ENCODE results near the gene CTDSPL2.
"Not testable (repeated sequence)": the region's sequence is repeated elsewhere in the genome, so short reads cannot be mapped to it uniquely, and the experiment has no call there.

CTDSPL2 gene

DNA sequence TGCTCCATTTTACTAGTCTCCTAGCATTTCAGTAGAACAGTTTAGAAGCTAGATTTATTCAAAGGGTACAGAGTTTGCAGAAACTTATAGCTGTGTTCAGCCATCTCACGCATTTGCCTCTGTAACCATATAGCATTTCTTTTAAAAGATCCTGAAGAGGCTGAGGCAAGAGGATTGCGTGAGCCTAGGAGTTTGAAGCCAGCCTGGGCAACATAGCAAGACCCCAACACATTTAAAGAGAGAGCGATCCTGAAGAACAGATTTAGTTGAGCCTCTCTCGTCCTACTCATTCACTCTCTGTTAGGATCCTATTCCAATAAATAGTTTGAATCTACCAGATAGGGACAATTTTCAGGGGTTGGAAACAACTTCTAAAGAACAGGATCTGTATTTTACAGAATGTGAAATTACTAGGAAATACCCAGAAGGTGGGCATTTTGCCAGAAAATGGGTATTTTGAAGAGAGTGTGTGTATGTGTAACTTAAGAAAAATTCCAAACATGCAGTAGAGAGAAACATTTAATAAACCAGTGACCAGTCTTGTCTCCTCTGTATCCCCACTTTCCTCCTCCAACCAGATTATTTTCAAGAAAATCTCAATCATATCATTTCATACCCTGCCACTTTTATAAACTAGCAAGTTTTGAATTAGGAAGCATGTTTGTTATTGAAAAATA, 114.0 kb downstream of the CTDSPL2 start:
- DNase-seq (ENCODE audit: low spot score), result peak; percentile 62

- no peak for DNase-seq (ENCODE audit: low spot score)
These were observed 115.2 kb downstream of the CTDSPL2 start for GRCh38 chr15:44542596-44542995.

GRCh38 chr15:44544745-44545144, 117.3 kb downstream of the CTDSPL2 start:
- not testable (repeated sequence) for DNase-seq (ENCODE audit: low spot score)

DNA sequence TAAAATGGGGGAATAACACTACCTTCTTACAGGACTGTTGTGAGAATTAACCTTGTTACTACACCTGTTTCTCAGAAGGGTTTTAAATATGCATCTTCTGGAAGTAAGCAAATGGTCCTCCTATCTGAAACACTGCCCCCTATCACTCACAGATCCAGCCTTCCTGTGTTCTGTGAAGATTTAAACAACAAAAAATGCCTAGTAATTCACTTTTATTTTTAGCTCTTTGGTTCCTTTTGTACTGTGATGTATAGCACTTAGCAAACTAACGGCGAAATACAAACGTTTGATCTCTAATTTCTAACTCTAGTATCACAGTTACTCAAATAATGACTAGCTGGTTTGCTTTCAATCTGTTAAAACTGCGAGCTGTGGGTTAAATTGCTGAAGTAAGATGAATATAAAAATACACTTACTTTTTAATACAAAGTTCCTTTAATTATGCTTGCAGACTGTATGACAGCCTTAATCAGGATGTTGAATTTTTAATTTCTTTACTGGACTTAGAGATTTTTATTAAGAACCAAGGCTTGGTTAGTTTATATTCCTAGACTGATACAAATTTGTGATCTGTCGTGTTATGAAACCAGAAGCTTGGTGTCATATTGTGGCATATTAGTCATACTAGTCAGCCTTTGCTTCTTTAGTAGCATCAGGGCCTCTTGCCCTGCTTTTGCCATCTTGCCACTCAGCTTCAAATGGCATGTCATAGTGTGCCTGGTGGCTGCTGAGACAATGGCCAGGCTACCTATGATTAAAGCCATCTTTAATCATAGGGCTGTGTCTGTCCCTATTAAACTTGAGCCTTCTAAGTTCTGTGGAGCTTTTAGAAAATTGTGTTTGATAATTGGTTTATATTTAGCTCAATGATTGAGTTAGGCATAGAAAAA, 118.7 kb downstream of the CTDSPL2 start:
- DNase-seq (ENCODE audit: low spot score), result peak; percentile 50

- not testable (repeated sequence) for DNase-seq (ENCODE audit: low spot score)
These were observed 121.7 kb downstream of the CTDSPL2 start for GRCh38 chr15:44549152-44549551.

DNA sequence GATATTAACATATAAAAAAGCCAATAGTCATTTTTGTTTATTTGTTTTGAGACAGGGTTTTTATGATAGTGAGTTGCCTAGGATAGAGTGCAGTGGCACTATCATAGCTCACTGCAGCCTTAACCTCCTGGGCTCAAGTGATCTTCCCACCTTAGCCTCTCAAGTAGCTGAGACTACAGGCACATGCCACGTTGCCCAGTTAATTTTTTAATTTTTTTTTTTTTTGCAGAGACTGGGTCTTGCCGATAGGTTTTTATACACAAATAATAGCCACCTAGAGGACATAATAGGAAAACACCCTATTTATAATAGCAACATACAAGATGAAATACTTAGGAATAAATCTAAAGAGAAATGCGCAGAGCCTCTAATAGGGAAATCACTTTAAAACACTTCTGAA, 122.8 kb downstream of the CTDSPL2 start:
- peak; percentile 37 for DNase-seq (ENCODE audit: low spot score)

GRCh38 chr15:44550734-44551133, 123.3 kb downstream of the CTDSPL2 start:
- DNase-seq (ENCODE audit: low spot score), result no peak

DNA sequence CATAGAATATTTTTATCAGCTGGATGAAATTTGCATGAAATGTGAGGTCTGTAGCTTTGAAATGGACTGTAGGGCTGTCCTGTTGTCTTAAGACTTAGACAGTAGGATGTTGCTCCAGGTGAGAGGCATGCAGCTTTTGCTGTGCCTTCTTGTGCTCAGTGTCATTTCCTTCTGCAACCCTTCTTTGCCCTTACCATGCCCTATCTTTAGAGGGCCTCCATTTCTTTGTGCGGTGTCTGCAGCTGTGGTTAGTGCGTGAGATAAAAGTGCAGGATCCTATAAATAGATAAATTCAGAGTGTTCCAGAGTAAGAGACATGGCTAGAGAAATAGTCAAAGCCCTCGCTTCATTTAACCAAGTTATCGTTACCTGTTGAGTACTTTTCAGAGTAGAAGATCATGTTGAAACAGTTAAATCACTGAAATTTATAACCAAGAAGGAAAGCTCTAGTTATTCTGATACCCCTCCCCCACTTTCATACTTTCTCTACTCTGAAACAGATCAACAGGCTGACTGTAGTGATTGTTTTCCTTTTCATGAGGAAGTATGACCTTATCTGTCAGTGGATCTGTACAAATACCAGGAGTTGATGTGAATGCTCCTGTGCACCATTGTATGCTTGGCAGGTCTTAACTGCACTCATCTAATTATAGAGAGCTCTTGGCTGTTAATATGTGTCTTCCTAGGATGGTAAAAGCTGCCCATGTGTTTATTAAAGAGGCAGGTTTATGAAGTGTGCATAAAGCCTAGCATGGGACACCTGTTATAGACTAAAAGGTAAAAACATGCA, 127.7 kb downstream of the CTDSPL2 start:
- no peak for DNase-seq (ENCODE audit: low spot score)

DNA sequence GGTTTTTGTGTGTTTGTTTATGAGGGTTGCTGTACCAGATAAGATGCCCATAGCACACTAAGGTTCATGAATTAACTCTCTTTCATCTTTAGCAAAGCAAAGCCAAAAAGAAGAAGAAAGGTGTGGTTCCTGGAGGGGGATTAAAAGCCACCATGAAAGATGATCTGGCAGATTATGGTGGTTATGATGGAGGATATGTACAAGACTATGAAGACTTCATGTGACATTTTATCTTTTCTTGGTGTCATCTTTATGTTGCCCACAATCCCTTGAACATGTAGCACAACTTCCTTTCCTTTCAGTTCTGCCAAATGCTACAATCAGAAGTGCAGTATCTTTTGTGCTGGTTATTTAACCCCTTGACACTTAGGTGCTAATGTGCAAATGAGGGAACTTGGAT, 133.5 kb downstream of the CTDSPL2 start:
- not testable (repeated sequence) for DNase-seq (ENCODE audit: low spot score)

DNA sequence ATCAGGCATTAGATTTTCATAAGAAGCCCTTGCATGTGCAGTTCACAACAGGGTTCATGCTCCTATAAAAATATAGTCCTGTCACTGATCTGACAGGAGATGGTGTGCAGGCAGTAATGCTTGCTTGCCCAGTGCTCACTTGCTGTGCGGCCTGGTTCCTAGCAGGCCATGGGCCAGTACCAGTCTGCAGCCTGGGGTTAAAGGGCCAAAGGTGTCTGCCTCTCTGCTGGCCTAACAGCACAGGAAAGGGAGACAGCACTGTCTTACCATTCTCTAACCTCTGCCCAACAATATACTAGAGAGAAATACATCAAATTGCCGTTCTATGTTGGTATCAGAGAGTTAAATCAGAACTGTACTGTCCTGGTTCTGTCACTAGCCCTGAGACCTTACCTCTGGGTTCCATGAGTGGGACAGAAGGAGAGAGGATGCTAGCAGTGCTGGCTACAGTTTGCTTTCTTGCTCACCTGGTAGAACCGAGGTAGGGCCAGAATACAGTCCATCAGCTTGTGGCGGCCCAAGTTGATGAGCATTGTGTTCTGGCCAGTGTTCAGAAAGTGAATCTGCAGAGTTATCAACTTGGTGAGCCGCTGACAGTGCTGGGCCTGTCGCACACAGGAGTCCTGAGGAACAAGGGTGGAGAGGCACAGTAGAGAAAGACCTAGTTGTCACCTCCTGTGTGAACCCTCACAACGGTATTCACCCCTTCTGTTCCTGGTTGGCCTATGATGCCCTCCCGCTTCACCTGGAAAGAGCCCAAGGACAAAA, 138.1 kb downstream of the CTDSPL2 start:
- DNase-seq (ENCODE audit: low spot score), result no peak

GRCh38 chr15:44566155-44566540, 138.7 kb downstream of the CTDSPL2 start:
- DNase-seq (ENCODE audit: low spot score), result no peak

DNA sequence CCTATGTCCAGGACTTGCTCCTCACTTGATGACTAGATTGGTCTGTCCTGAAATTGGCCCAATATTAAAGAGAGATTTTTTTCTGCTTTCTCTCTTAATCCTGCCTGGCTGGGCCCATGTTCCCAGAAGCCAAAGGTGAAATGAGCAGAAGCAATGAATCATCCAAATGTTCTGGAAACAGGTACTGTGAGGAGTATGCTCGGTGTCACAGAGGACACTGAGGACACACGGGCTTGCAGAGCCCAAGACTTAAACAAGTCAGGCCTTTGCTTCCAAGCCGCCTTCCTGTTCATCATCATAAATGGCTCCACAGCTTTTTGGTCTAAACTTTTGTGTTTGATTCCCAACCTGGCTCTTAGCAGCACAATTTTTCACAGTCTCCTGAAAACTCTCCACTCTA, 140.9 kb downstream of the CTDSPL2 start:
- DNase-seq (ENCODE audit: low spot score), result no peak

GRCh38 chr15:44569316-44569715, 141.9 kb downstream of the CTDSPL2 start:
- no peak for DNase-seq (ENCODE audit: low spot score)

DNA sequence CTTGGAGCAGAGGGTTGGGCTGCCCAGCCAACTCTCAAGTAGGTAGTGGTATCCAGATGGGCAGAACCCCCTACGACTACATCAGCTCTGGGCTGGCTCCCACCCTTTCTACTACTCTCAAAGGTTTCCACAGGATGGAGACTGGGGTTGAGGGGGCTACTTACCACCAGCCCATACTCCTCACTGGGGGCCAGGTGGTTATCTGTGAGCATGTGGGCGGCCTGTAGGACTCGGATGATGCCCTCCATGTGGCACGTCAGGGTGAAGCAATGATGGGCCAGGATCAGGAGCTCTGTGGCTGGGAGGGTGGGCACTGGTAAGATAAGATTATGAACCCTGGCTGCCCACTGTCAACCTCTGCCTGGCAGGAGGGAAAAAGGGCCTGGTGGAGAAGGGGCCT, 142.9 kb downstream of the CTDSPL2 start:
- DNase-seq (ENCODE audit: low spot score), result no peak

DNA sequence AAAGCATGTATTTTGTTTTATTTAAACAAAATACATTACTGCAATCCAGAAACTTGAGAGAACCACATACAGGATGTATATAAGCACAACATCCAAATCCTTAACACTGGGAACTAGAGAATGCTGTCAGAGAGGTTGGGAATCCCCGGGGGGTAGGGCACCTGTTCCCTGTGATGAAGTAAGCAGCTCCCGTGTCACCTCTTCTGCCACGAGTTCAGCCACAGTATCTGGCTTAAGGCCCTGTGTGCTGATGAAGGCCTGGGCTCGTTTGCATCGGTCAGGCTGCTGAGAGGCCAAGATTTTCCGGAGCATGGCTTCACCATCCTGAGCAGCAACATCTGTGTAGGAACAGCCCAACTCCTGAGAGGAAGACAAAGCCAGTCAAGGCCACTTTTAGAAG, 146.0 kb downstream of the CTDSPL2 start:
- no peak for DNase-seq (ENCODE audit: low spot score)

DNA sequence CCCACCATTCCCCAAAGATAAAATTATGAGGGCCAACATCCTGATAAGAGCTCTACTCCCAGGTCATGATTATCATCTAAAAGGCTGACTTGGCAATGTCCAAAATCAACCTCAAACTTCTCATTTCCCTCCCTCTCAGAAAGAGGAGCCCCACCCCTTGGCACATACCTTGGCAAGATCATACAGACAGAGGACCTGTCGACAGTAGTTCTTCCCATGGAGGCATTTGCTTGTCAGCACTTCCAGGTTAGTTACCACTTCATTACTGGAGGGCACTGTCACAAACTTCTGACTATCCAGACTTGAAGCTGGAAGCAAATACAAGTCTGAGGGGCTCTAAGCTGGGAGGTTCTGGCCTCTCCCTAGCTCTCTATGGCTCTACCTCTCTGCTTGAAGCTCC, 147.3 kb downstream of the CTDSPL2 start:
- no peak for DNase-seq (ENCODE audit: low spot score)
